ENCODE data around the gene STON2. TPM values are rescaled to one million over a fixed set of nuclear protein-coding genes. Genes with fewer than 3 reads are reported as not detected.

Gene STON2
- total RNA-seq, 1 experiment from 2014 or later = not detected

DNA sequence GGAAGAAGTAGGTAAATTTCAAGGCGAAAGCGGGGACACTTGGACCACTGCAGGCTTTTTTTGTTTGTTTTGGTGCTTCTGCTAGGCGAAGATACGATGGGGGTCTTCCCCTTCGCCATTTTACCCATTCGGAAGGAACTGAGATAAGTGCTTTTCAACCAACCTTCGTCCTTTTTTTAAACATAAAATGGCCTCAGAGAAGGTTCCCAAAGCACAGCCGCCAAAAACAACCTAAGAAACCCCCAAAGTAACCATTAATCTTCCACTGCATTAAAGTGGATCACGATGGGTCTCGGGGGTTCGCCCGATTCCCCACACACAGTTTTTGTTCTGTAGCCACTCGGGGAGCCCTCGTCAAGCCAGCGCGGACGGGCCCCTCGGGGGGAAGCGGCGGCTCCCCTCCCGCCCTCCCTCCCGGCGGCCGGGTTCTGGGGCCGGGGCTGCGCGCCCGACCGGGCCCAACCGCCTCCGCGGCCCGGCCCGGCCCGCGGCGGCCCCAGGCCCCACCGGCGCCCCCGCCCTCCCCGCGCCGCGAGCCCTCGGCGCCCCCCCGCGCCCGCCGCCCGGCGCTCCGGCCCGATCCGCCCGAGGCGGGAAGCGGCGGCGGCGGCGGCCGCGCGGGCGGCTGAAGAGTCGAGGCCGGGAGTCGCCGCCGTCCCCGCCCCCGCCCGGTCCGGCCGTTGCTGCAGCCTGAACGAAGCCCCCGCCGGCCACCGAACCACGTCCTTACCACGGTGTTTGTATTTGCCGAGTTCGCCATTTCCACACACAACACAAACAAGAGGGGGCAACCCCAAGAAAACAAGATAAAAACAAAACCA, 180.2 kb downstream of the STON2 start:
- H3K9me3 ChIP-seq = no peaks in the 10 kb centered on the region
- H3K27me3 ChIP-seq = no peaks in the 10 kb centered on the region
- H3K36me3 ChIP-seq = peaks cover 15% of the 10 kb centered on the region
- peak overlapping the region; percentile 74 for H3K4me3 ChIP-seq
- peak; percentile 7 for DNase-seq

DNA sequence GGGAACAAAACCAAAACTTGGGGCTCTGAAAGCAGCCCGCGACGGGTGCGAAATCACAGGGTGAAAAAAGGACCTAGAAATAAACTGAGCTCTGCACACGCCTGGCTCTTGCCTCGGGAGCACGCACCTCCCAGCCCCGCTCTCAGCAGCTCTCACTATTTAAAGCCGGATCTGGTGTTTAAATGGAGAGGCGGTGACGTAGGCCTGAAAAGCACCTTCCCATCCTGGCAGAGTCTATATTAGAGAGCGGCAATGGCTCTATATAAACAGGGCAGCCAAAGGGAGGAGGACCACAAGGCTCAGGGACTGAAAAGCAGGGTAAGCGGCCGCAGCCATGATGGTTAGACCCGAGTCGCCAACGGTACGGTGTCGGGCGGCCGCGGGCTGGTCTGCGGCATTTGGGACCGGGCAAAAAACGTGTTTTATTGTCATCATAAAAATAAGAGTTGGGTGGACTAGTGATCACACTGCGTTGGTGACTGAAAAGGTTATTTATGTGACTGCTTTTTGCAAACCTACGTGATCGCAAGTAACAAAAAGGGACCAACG, 180.8 kb downstream of the STON2 start:
- Histone ChIP-seq H3K27me3 (no peaks in the 10 kb centered on the region), H3K9me3 (no peaks in the 10 kb centered on the region), H3K36me3 (peaks cover 19% of the 10 kb centered on the region), H3K4me3 (peak overlapping the region; percentile 74)
- peak; percentile 85 for DNase-seq

DNA sequence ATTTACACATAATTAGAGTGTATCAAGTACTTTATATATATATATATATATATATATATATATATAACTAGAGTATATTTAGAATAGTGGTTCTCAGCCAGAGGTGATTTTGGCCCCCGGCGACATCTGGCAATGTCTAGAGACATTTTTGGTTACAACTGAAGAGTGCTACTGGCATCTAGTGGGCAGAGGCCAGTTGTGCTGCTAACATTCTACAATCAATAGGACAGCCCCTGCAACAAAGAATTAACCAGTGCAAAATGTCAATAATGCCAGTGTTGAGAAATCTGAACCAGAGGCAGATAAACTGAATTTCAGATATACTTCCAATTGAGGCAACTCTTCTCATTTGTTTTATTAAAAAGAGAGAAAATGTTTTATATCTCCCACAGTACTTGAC, 188.3 kb downstream of the STON2 start:
- Histone ChIP-seq H3K27me3 (no peaks in the 10 kb centered on the region), H3K4me3 (no peak overlapping the region), H3K9me3 (no peaks in the 10 kb centered on the region), H3K36me3 (peaks cover 31% of the 10 kb centered on the region)
- DNase-seq = no peak

Other genes starting within 250 kb of the STON2 start
- 16.1 and 22.8 TPM in 2 replicates for gene GTF2A1, start 179.4 kb downstream of the STON2 start, total RNA-seq (2014; rRNA removed; shearing (Covaris generic); ENCODE audit: low replicate concordance)
- gene SEL1L, start 133.5 kb upstream of the STON2 start, total RNA-seq (2014; rRNA removed; shearing (Covaris generic); ENCODE audit: low replicate concordance) = 12.0 and 16.9 TPM in 2 replicates